Neural cell (in vitro differentiated cells): ENCODE data around the gene VANGL1.

ENCODE experiments used
- CTCF ChIP-seq: fragments of 450-650 bp; IDR thresholded peaks from 2 replicates; pipeline ENCODE4 v1.5.1; 2014; ENCODE audit warnings: antibody characterized with exemption, mild to moderate bottlenecking, moderate library complexity; ENCODE audit not compliant: poor library complexity, severe bottlenecking
- EP300 ChIP-seq: fragments of 450-650 bp; conservative IDR thresholded peaks from 2 replicates; pipeline ENCODE4 v1.6.1; 2014; ENCODE audit warnings: antibody characterized with exemption, mild to moderate bottlenecking, moderate library complexity; ENCODE audit not compliant: poor library complexity, severe bottlenecking
- EZH2 ChIP-seq: fragments of 200-600, 300-800 bp; shearing (Covaris generic), sonication (generic); IDR thresholded peaks from 2 replicates; pipeline ENCODE4 v1.6.1; 2014; ENCODE audit warnings: antibody characterized with exemption, low read length, borderline replicate concordance, mild to moderate bottlenecking; ENCODE audit not compliant: insufficient read depth, poor library complexity, severe bottlenecking
- POLR2AphosphoS5 ChIP-seq: IDR thresholded peaks from 2 replicates; pipeline ENCODE4 v1.6.1; 2012
- RAD21 ChIP-seq: fragments of 450-650 bp; conservative IDR thresholded peaks from 2 replicates; pipeline ENCODE4 v1.6.1; 2014; ENCODE audit warnings: antibody characterized with exemption, mild to moderate bottlenecking, moderate library complexity

GRCh38 chr1:115613767-115614166, 28.0 kb upstream of the VANGL1 start:
- TF ChIP-seq CTCF (no peak), EP300 (no peak), EZH2 (no peak), POLR2AphosphoS5 (no peak), RAD21 (no peak)
